NCI-H510A (cell line): ENCODE measurements around the gene IFT88.

Experiments used
- DNase-seq: peaks from one replicate; lab custom pipeline; 2025; lab: John Stamatoyannopoulos, UW

The IFT88 gene

DNA sequence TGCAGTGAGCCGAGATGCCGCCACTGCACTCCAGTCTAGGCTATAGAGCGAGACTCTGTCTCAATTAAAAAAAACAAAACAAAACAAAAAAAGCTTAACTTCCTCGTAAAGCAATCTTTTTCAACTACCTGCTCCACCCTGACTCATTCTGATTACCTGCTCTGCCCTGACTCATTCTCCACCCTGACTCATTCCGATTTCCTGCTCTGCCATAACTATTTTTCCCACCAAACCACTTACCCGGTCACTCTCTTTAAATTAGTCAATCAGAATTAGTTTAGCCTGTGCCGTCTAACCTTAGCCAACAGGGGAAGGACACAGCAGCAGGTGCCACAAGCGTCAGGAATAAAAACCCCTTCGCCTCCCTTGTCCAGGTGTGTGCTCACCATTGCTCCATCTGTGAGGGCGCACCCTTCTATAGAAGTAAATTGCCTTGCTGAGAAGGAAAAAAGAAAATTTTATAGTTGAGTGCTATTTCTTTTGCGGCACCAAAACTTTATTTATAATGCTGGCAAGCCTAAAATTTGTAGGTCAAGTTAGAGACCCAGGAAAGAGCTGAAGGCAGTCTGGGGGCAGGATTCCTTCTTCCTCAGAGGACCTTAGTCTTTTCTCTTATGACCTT lies 1.7 kb upstream of the IFT88 start:
- no peak for DNase-seq

- peak; percentile 80 for DNase-seq
Measured at GRCh38 chr13:20566468-20566897, 474 bp upstream of the IFT88 start.

DNA sequence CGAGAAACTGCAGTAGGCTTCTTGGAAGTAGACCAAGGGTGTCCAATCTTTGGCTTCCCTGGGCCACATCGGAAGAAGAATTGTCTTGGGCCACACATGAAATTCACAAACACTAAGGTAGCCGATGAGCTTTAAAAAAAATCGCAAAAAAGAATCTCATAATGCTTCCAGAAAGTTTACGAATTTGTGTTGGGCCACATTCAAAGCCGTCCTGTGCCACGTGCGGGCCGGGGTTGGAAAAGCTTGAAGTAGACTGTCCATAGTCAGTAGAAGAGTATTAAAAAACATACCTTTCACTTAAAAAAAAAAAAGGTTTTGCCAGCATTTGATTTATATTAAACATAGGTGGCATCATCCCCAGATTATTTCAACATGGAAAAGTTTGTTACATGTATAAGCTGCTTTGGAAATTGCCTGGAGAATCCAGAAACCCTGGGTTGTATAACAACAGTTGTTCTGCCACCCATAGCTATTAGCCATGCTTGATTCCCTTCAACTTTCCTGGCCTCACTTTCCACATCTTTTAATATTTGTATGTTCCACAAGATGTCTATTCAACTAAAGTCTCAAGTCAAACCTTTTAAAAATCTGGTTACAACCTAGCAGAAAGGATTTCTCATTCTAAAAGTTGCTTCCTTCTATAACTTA lies 1.0 kb downstream of the IFT88 start:
- no peak for DNase-seq

DNA sequence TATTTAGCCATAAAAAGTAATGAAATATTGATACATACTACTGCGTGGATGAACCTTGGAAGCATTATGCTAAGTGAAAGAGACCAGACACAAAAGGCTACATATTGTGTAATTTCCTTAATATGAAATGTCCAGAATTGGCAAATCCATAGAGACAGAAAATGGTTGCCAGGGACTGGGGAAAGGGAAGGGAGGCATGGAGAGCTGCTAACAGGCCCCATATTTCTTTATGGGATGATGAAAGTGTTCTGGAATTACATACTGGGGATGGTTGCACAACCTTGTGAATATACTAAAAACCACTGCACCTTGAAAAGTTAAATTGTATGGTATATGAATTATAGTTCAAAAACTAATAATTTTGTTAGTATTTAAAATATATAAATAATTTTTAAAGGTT lies 3.6 kb downstream of the IFT88 start:
- no peak for DNase-seq

DNA sequence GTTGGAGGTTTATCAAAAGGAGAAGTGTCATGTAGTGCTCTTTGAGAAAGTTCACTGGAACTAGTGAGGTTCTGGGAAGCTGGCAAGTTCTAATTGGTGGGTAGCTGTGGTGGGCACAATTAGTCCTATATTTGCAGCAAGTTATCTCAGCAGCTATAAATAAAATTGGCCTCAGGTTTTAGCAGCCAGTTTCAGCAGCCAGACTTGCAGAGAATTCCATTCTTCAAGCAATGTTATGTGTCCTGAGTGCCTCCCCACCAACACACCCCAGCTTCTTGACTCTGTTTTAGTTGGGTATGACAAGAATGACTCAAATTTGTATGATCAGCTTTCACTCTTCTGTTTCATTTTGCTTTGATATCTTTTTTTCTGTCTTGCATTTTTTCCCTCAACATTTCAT lies 4.7 kb downstream of the IFT88 start:
- no peak for DNase-seq

DNA sequence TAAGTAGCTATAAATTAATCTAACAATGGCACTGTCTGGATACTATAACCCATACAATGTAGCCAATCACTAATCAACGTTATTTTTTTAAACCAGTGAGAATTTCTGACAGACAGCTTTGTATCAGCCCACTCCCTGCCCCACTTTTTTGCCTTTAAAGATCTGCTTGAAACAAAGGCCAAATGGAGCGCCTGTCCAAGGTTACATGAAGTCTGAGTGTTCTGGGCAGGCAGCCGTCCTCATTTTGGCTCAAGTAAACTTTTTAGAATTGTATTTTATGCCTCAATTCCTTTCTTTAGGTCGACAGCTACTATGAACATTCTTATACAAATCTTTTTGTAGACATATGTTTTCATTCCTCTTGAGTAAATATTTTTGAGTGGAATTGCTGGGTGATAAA lies 6.2 kb downstream of the IFT88 start:
- no peak for DNase-seq

GRCh38 chr13:20573636-20574035 lies 6.7 kb downstream of the IFT88 start:
- no peak for DNase-seq

GRCh38 chr13:20579191-20579590 lies 12.2 kb downstream of the IFT88 start:
- DNase-seq = no peak

DNA sequence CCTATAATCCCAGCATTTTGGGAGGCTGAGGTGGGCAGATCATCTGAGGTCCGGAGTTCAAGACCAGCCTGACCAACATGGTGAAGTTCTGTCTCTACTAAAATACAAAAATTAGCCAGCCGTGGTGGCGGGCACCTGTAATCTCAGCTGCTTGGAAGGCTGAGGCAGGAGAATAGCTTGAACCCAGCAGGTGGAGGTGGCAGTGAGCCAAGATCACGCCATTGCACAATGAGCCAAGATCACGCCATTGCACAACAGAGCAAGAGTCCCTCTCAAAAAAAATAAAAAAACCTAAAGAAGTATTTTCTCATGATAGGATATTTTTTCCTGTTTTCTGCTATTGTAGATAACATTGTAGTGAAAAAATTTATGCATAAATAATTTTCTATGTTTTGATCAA lies 13.3 kb downstream of the IFT88 start:
- DNase-seq = no peak

GRCh38 chr13:20582026-20582425 lies 15.1 kb downstream of the IFT88 start:
- no peak for DNase-seq

GRCh38 chr13:20583803-20584293 lies 16.9 kb downstream of the IFT88 start:
- DNase-seq = no peak

GRCh38 chr13:20585371-20585770 lies 18.4 kb downstream of the IFT88 start:
- DNase-seq = no peak

DNA sequence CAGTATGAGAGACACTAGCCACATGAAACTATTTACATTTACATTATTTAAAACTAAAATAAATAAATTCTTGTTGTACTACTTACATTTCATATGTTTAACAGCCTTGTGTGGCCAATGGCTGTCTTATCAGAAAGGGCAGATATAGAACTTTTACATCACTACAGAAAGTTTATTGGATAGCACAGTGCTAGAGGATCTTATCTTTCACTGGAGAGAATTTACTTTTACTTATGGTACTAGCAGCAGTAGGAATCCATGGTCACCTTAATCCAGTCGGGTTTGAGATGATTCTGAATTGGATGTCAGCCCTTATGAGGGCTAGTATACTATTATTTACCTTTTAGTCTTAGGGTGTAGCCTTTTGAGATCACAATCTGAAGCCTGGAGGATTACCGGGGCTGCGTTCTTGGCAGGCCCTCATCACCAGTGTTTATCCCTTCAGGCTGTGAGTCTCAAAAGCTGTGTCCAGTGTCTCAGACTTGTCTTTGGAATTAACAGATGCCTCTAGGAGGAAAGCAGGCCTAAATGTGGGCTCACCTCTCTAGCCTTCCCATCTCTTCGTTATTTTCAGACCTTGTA lies 21.7 kb downstream of the IFT88 start:
- no peak for DNase-seq

- DNase-seq = no peak
Measured at GRCh38 chr13:20590561-20590960, 23.6 kb downstream of the IFT88 start.

GRCh38 chr13:20592606-20593005 lies 25.6 kb downstream of the IFT88 start:
- no peak for DNase-seq

DNA sequence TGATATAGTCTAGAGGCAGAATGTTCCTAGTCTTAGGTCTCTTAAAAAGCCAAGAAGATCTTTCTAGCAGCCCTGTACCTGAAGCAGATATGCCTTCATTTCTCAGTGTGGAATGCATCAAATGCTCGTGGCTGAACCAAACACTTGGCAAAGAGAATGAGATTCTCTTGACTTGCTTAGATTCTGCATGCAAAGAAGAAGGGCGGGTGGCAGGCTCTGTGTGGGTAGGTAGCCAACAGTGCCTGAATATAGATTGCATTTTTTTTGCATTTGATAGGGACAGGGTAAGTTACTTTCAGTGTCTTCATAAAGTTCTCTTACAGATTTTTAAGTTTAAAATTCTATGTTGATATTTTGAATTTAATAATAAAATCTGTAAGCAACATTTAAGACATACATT lies 27.3 kb downstream of the IFT88 start:
- DNase-seq = no peak

DNA sequence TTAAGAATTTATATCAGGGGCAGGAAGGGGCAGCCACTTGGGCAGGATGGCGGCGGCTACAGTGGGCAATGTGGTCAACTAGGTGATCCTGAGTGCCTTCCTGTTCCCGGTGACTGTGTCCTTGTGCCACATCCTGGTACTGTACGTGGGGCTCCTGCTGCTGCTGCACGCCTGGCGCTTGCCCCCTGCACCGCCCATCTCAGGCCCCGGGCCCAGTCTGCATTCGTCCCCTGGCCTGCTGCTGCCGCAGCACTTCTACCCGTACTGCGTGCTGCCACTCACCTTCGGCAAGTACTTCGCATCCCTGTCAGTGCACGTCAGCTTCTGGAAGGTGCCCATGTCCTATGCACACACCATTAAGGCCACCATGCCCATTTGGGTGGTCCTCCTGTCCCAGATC lies 40.1 kb downstream of the IFT88 start:
- DNase-seq = no peak

DNA sequence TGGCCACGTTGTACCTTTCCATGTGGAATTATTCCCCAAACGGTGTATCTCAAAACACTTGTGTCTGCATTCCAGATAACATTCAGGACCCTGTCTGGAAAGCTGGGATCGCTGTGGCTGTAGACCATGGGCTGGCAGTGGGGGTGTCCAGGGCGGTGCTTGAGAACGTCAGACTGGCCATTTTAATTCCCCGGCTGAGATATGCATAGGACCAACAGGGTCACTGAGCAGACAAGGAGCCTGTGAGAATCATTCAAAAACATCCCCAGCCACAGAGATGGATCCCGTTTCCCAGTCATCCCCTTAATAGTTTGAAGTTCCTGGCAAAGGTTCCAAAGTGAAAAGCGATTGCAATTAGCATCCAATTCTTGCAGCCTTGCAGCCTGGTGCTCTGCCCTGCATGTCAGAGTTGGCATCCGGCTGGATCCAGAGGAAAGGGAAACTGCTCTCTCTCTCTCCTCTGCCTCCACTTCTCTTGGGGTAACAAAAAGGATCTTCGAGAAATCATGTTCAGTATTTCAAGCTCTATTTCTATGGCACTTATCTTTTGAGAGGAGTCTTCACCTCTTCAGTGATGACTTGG lies 41.6 kb downstream of the IFT88 start:
- no peak for DNase-seq

DNA sequence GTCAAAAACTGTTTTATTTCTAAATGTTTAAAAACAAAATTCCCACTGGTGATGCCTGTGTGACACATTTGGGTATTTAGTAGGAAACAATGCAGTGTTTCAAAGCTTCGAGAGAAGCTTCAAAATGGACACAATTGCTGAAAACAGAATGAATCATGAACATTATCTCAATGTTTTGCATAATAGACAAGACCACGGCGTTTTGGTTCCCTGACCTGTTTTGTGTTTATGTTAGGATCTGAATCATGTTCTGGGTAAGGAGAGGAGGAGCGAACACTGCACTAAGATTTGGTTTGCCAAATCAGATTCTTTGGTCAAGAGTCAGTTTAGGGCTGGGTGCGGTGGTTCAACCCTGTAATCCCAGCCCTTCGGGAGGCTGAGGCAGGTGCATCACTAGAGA lies 42.2 kb downstream of the IFT88 start:
- DNase-seq = no peak

- no peak for DNase-seq
Measured at GRCh38 chr13:20610006-20610405, 43.0 kb downstream of the IFT88 start.

DNA sequence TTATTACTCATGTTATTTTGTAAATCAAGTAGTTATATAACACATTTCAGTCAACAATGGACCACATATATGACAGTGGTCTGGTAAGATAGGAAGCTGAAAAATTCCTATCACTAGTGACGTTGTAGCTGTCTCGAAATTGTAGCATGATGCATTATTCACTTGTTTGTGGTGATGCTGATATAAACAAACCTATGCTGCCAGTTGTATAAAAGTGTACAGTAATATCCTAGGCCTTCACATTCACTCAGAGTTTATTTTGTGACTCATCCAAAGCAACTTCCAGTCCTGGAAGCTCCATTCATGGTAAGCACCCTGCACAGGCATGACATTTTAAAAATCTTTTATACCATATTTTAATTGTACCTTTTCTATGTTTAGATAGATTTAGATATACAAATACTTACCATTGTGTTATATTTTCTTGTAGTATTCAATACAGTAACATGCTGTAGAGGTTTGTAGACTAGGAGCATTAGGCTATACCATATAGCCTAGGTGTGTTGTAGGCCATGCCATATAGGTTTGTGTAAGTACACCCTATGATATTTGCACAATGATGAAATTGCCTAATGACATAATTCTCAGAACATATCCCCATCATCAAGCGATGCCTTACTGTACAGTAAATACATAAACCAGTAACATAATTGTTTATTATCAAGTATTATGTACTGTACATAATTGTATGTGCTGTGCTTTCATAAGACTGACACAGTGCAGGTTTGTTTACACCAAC lies 49.3 kb downstream of the IFT88 start:
- no peak for DNase-seq

DNA sequence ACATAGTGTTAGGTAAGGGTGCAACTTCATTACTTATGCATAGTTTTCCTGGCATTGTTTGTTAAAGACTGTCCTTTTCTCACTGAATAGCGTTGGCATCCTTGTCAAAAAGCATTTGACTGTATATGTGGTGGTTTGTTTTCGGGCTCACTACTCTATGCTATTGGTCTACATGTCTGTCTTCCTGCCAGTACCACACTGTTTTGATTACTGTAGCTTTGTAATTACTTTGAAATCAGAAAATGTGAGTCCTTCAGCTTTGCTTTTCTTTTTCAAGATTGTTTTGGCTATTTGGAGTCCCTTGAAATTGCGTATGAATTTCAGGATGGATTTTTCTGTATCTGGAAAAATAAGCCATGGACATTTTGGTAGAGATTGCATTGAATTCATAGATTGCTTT lies 56.0 kb downstream of the IFT88 start:
- DNase-seq = no peak

- DNase-seq = no peak
Measured at GRCh38 chr13:20624213-20624612, 57.3 kb downstream of the IFT88 start.
